Keratinocyte (primary cell): ENCODE results near the gene PKN2. TPM values are rescaled to one million over a fixed set of nuclear protein-coding genes. Genes with fewer than 3 reads are reported as not detected.

Source experiments
- DNase-seq: peaks from one replicate; pipeline ENCODE4 v3.0.0-alpha.2; 2011; ENCODE audit warnings: low read depth, missing footprints, low spot score
- FAIRE-seq: peaks from 2 replicates; lab custom pipeline; 2011; peaks lifted over from hg19 to GRCh38; lab: Jason Lieb, UNC
- H2AFZ ChIP-seq: 2 replicates; pipeline ENCODE4 v1.6.0; 2012; ENCODE audit warnings: low read length, control low read depth, inconsistent platforms; ENCODE audit not compliant: control insufficient read depth
- H3K27ac ChIP-seq: 2 replicates; pipeline ENCODE4 v1.5.1; 2011; ENCODE audit warnings: low read length; ENCODE audit not compliant: control insufficient read depth, insufficient read depth
- H3K27me3 ChIP-seq: 3 replicates; pipeline ENCODE4 v1.6.0; 2011; ENCODE audit warnings: low read length; ENCODE audit not compliant: control insufficient read depth, insufficient read depth; ENCODE audit errors: extremely low read depth
- H3K36me3 ChIP-seq, 2 experiments: 2 replicates in 1 of 2; 3 replicates in 1 of 2; pipeline ENCODE4 v1.5.1; 2011; ENCODE audit warnings: low read length in 2 of 2, mild to moderate bottlenecking in 1 of 2; ENCODE audit not compliant: control insufficient read depth in 2 of 2, insufficient read depth in 2 of 2; ENCODE audit errors: extremely low read depth in 1 of 2
- H3K4me1 ChIP-seq: 3 replicates; pipeline ENCODE4 v1.5.1; 2011; ENCODE audit warnings: low read length; ENCODE audit not compliant: control insufficient read depth, insufficient read depth; ENCODE audit errors: extremely low read depth
- H3K4me2 ChIP-seq: 3 replicates; pipeline ENCODE4 v1.6.0; 2011; ENCODE audit warnings: low read depth, low read length; ENCODE audit not compliant: control insufficient read depth, insufficient read depth; ENCODE audit errors: extremely low read depth
- H3K4me3 ChIP-seq, 3 experiments: fragments of 200-600 bp in 1 of 3; sonication (generic) in 1 of 3; 2 replicates in 2 of 3; 3 replicates in 1 of 3; pipeline ENCODE4 v1.5.1; 2011 to 2016; ENCODE audit warnings: low read length in 3 of 3, mild to moderate bottlenecking in 3 of 3, control low read depth in 2 of 3, inconsistent platforms in 1 of 3, low read depth in 1 of 3, mixed read lengths in 1 of 3, mixed run types in 1 of 3, moderate library complexity in 1 of 3; ENCODE audit not compliant: control insufficient read depth in 2 of 3, insufficient read depth in 2 of 3; ENCODE audit errors: extremely low read depth in 1 of 3
- H3K79me2 ChIP-seq: 2 replicates; pipeline ENCODE4 v1.6.0; 2012; ENCODE audit warnings: low read length; ENCODE audit not compliant: control insufficient read depth, insufficient read depth
- H3K9ac ChIP-seq: 3 replicates; pipeline ENCODE4 v1.6.0; 2011; ENCODE audit warnings: low read length; ENCODE audit not compliant: control insufficient read depth, insufficient read depth; ENCODE audit errors: extremely low read depth
- H3K9me1 ChIP-seq: 3 replicates; pipeline ENCODE4 v1.6.0; 2011; ENCODE audit warnings: low read length; ENCODE audit not compliant: control insufficient read depth, insufficient read depth; ENCODE audit errors: extremely low read depth
- H3K9me3 ChIP-seq: 2 replicates; pipeline ENCODE4 v1.5.1; 2012; ENCODE audit warnings: low read depth, low read length; ENCODE audit not compliant: control insufficient read depth
- H4K20me1 ChIP-seq: 3 replicates; pipeline ENCODE4 v1.6.0; 2011; ENCODE audit warnings: low read length; ENCODE audit not compliant: control insufficient read depth, insufficient read depth; ENCODE audit errors: extremely low read depth
- EZH2 ChIP-seq: IDR thresholded peaks from one replicate; pipeline ENCODE4 v1.6.1; 2012; ENCODE audit warnings: inconsistent platforms, mild to moderate bottlenecking, low read length, moderate library complexity
- dilution Hi-C: fragments of 300-500 bp; cut with MboI; formaldehyde crosslinking; loops from one replicate; pipeline ENCODE4 v1.7.0; 2020; ENCODE audit warnings: low sequenced_read_pairs; ENCODE audit not compliant: extremely low pct_ligation_motif_present
- polyA plus RNA-seq, 5 experiments: library from polyadenylated mRNA; depleted of rRNA in 3 of 5; stranded (reverse) in 3 of 5; stranded (forward) in 1 of 5; unstranded in 1 of 5; fragments of >200 nt; gene quantifications; 1 replicate in 1 of 5; 2 replicates in 3 of 5; 3 replicates in 1 of 5; pipeline versions ENCODE4 v1.2.1 to v1.2.3, GENCODE V29; 2011 to 2012; ENCODE audit warnings: missing spikeins in 2 of 5, low read depth in 1 of 5, low replicate concordance in 1 of 5
- TF ChIP-seq, protein P1 (sequence below), 3 experiments: IDR thresholded peaks in 1 of 3; conservative IDR thresholded peaks in 1 of 3; optimal IDR thresholded peaks in 1 of 3; 2 replicates in 2 of 3; 3 replicates in 1 of 3; pipeline versions ENCODE3 to v1.5.1; 2011; ENCODE audit warnings: low read length in 3 of 3, mild to moderate bottlenecking in 3 of 3, moderate library complexity in 2 of 3, control low read depth in 1 of 3, inconsistent platforms in 1 of 3; ENCODE audit not compliant: insufficient read depth in 2 of 3; ENCODE audit errors: extremely low read depth in 1 of 3

Gene PKN2
- polyA plus RNA-seq, 1 donor (not counting 4 experiments of a cell fraction or from before 2014, with no cell fraction given) = 30.8 TPM

DNA sequence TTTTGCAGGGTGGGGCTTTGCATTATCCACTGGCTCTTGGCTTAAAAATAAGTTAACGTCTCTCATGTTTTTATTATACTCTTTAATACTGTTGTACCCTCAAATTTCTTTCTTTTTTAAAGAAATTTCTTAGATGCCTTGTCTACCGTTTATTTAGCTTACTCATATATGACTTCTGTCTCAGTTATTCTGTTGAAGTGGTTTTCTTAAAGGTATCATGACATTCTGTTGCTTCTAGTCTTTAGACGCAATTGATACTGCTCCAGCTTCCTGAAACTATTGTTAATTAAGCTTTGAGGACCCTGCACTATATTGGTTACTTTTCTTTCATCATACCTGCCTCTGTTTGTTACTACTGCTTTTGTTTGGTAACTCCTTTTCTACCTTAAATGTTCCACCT, 11.7 kb downstream of the PKN2 start:
- Histone ChIP-seq H4K20me1 (no peaks in the 10 kb centered on the region), H3K9me1 (no peaks in the 10 kb centered on the region), H3K27me3 (no peaks in the 10 kb centered on the region), H3K36me3 (peaks cover 0 to 2% of the 10 kb centered on the region in 2 experiments), H3K9me3 (no peaks in the 10 kb centered on the region), H3K4me3 (no peak overlapping the region), H3K79me2 (peaks cover 68% of the 10 kb centered on the region), H3K4me1 (no peaks in the 10 kb centered on the region), H3K4me2 (no peak overlapping the region), H3K27ac (no peak overlapping the region), H3K9ac (no peak overlapping the region), H2AFZ (no peak overlapping the region)
- dilution Hi-C loops = no loop called here
- FAIRE-seq (no peak), DNase-seq (no peak)
- TF ChIP-seq, protein P1, sequence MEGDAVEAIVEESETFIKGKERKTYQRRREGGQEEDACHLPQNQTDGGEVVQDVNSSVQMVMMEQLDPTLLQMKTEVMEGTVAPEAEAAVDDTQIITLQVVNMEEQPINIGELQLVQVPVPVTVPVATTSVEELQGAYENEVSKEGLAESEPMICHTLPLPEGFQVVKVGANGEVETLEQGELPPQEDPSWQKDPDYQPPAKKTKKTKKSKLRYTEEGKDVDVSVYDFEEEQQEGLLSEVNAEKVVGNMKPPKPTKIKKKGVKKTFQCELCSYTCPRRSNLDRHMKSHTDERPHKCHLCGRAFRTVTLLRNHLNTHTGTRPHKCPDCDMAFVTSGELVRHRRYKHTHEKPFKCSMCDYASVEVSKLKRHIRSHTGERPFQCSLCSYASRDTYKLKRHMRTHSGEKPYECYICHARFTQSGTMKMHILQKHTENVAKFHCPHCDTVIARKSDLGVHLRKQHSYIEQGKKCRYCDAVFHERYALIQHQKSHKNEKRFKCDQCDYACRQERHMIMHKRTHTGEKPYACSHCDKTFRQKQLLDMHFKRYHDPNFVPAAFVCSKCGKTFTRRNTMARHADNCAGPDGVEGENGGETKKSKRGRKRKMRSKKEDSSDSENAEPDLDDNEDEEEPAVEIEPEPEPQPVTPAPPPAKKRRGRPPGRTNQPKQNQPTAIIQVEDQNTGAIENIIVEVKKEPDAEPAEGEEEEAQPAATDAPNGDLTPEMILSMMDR (optimal IDR thresholded peaks at IDR 0.05 in 1 of 3, IDR thresholded peaks at IDR 0.05 in 1 of 3, conservative IDR thresholded peaks at IDR 0.05 in 1 of 3; ENCODE audit: extremely low read depth in 1 of 3, insufficient read depth in 2 of 3, low read length in 3 of 3) = no peak
- TF ChIP-seq EZH2 = no peak

DNA sequence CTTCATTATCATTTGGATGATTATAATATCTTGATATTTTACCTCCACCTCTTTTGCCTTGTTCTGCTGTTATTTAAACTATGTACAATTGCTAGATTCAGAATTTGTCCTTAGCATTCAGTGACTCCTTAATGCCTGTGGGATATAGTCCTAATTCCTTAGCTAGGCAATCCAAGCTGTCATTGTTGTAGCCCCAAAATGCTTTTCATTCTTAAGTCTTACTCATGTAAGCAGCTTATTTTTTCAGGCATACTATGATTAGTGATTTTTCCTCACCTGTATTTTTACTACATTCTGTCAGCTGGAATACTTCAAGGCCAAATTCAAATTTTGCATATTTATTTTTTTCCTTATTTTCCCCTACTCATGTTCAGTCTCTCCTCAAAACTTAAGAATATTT, 13.4 kb downstream of the PKN2 start:
- no peak for FAIRE-seq
- TF ChIP-seq, protein P1 (optimal IDR thresholded peaks at IDR 0.05 in 1 of 3, IDR thresholded peaks at IDR 0.05 in 1 of 3, conservative IDR thresholded peaks at IDR 0.05 in 1 of 3; ENCODE audit: extremely low read depth in 1 of 3, insufficient read depth in 2 of 3, low read length in 3 of 3) = no peak
- no peak for TF ChIP-seq EZH2
- no peak overlapping the region for H3K4me2 ChIP-seq
- no peaks in the 10 kb centered on the region for H4K20me1 ChIP-seq
- dilution Hi-C loops = no loop called here
- no peaks in the 10 kb centered on the region for H3K4me1 ChIP-seq
- H3K9ac ChIP-seq = no peak overlapping the region
- H3K4me3 ChIP-seq = no peak overlapping the region
- H3K27me3 ChIP-seq = no peaks in the 10 kb centered on the region
- H3K36me3 ChIP-seq = peaks cover 0 to 2% of the 10 kb centered on the region in 2 experiments
- no peak overlapping the region for H3K27ac ChIP-seq
- no peak for DNase-seq
- peaks cover 64% of the 10 kb centered on the region for H3K79me2 ChIP-seq
- no peaks in the 10 kb centered on the region for H3K9me1 ChIP-seq
- H2AFZ ChIP-seq = no peak overlapping the region
- H3K9me3 ChIP-seq = no peaks in the 10 kb centered on the region
